ENCODE results near the gene ANKEF1. TPM values are rescaled to one million over a fixed set of nuclear protein-coding genes. Genes with fewer than 3 reads are reported as not detected.

Gene ANKEF1
- total and polyA plus RNA-seq, 10 of the 15 experiments (the other 5 are each of a cell fraction or from before 2014, with no cell fraction given): 0.04 to 3.0 (median 0.89) TPM

DNA sequence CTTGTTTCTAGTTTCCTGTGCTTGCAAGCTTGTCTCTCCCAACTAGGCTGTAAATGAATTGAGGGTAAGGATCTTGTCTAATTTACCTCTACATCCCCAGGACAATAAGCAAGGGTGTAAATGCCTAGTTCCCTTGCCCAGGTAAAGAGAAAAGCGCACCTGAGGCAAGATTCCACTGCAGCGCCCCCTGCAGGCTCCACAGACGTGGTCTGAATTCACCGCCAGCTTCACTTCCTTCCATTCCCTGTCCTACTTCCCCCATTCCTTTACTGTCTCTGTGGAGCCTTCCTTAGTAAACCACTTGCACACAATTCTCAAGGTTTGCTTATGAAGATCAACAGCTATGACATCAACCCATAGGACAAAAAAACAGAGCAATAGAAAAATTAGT, 42.3 kb downstream of the ANKEF1 start:
- H3K4me3 ChIP-seq: no peak overlapping the region
- ATAC-seq (no peak), DNase-seq (ENCODE audit: low read depth, low spot score) (no peak), FAIRE-seq (no peak)
- no peak overlapping the region for H3K27ac ChIP-seq (ENCODE audit: control insufficient read depth, insufficient read depth)
- BruUV-seq (replicated peaks): no TSS peak
- TF ChIP-seq, protein P1, sequence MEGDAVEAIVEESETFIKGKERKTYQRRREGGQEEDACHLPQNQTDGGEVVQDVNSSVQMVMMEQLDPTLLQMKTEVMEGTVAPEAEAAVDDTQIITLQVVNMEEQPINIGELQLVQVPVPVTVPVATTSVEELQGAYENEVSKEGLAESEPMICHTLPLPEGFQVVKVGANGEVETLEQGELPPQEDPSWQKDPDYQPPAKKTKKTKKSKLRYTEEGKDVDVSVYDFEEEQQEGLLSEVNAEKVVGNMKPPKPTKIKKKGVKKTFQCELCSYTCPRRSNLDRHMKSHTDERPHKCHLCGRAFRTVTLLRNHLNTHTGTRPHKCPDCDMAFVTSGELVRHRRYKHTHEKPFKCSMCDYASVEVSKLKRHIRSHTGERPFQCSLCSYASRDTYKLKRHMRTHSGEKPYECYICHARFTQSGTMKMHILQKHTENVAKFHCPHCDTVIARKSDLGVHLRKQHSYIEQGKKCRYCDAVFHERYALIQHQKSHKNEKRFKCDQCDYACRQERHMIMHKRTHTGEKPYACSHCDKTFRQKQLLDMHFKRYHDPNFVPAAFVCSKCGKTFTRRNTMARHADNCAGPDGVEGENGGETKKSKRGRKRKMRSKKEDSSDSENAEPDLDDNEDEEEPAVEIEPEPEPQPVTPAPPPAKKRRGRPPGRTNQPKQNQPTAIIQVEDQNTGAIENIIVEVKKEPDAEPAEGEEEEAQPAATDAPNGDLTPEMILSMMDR (IDR thresholded peaks at IDR 0.05 in 2 of 3, conservative IDR thresholded peaks at IDR 0.05 in 1 of 3; ENCODE audit: control insufficient read depth in 2 of 3, extremely low read depth in 1 of 3, insufficient read depth in 1 of 3, low read depth in 3 of 3, low read length in 3 of 3): peak; percentile 12 to 41 (median 24); a peak in 4 of 6 replicates
- no peak for TF ChIP-seq SMC3 (IDR thresholded peaks at IDR 0.05; ENCODE audit: borderline replicate concordance, low read length)
- WGBS (ENCODE audit: insufficient coverage, insufficient replicate concordance, low lambda C conversion rate, missing lambda C conversion rate): 23% methylated on average over 4 of the region's 4 CpGs
- H3K79me2 ChIP-seq (ENCODE audit: control insufficient read depth, insufficient read depth, low read length): no peaks in the 10 kb centered on the region
- H3K4me2 ChIP-seq (ENCODE audit: control insufficient read depth, insufficient read depth): no peak overlapping the region
- no peaks in the 10 kb centered on the region for H3K9me3 ChIP-seq (replicated peaks; ENCODE audit: control insufficient read depth, insufficient read depth, low read length)
- ChIA-PET SMC1A (ENCODE audit: uncharacterized antibody, unreplicated experiment) (interaction anchor here (0.7 to 1.4 kb wide), 3 partner anchors 13 to 14 kb away, joined by 3 to 4 read pairs (median 3); no protein-coding TSS in a partner anchor), RAD21 (ENCODE audit: unreplicated experiment) (no interaction called here), CTCF (interaction anchor here (0.9 to 3.2 kb wide), 9 partner anchors 8 to 669 kb away, joined by 3 to 17 read pairs (median 4); no protein-coding TSS in a partner anchor), POLR2A (no interaction called here)
- H2AFZ ChIP-seq (ENCODE audit: control insufficient read depth, low read depth, low read length): no peak overlapping the region
- H3K36me3 ChIP-seq (ENCODE audit: control insufficient read depth in 2 of 2, insufficient read depth in 2 of 2, low read length in 1 of 2): no peaks in the 10 kb centered on the region
- H3K27me3 ChIP-seq (replicated peaks in 1 of 2; ENCODE audit: control insufficient read depth in 2 of 2, insufficient read depth in 2 of 2, low read length in 1 of 2): no peaks in the 10 kb centered on the region; a peak in 1 of 4 replicates
- no peaks in the 10 kb centered on the region for H4K20me1 ChIP-seq (ENCODE audit: control insufficient read depth, insufficient read depth)
- intact Hi-C loops (cut with micrococcal nuclease; ENCODE audit: unreplicated experiment): loop anchor here (5.0 kb wide), 1 partner anchor 460 kb away; no protein-coding TSS in a partner anchor
- in situ Hi-C loops (cut with MboI): no loop called here
- no peak overlapping the region for H3K9ac ChIP-seq (ENCODE audit: control insufficient read depth, insufficient read depth, low read length)
- no peaks in the 10 kb centered on the region for H3K4me1 ChIP-seq (ENCODE audit: control insufficient read depth, insufficient read depth, low read length)

DNA sequence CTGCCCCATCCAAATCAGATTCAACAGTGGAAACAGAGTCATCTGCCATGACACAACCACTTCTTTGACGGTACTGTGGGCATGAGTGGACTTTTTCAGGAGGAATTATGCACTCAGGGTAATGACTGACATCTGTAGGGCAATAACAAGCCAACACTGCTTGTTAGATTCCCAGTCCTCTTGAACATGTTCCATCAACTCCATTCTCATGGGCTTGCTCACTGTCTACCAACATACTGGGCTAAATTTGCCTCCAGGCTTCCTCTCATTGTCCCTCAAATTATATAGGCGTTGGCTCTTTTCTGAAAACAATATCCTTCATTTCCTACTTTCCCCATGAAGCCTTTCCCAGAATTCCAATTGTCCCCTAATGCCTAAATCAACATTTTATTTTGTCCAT, 43.1 kb downstream of the ANKEF1 start:
- no peak overlapping the region for H3K4me3 ChIP-seq
- no peak for ATAC-seq
- no peaks in the 10 kb centered on the region for H4K20me1 ChIP-seq (ENCODE audit: control insufficient read depth, insufficient read depth)
- in situ Hi-C loops (cut with MboI) (no loop called here), intact Hi-C loops (cut with micrococcal nuclease; ENCODE audit: unreplicated experiment) (loop anchor here (5.0 kb wide), 1 partner anchor 461 kb away; no protein-coding TSS in a partner anchor)
- TF ChIP-seq, protein P2, sequence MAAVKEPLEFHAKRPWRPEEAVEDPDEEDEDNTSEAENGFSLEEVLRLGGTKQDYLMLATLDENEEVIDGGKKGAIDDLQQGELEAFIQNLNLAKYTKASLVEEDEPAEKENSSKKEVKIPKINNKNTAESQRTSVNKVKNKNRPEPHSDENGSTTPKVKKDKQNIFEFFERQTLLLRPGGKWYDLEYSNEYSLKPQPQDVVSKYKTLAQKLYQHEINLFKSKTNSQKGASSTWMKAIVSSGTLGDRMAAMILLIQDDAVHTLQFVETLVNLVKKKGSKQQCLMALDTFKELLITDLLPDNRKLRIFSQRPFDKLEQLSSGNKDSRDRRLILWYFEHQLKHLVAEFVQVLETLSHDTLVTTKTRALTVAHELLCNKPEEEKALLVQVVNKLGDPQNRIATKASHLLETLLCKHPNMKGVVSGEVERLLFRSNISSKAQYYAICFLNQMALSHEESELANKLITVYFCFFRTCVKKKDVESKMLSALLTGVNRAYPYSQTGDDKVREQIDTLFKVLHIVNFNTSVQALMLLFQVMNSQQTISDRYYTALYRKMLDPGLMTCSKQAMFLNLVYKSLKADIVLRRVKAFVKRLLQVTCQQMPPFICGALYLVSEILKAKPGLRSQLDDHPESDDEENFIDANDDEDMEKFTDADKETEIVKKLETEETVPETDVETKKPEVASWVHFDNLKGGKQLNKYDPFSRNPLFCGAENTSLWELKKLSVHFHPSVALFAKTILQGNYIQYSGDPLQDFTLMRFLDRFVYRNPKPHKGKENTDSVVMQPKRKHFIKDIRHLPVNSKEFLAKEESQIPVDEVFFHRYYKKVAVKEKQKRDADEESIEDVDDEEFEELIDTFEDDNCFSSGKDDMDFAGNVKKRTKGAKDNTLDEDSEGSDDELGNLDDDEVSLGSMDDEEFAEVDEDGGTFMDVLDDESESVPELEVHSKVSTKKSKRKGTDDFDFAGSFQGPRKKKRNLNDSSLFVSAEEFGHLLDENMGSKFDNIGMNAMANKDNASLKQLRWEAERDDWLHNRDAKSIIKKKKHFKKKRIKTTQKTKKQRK (IDR thresholded peaks at IDR 0.05; ENCODE audit: low read depth, low read length): no peak
- TF ChIP-seq NFYB (IDR thresholded peaks at IDR 0.05; ENCODE audit: insufficient read depth, low read depth, low read length) (no peak), TBL1XR1 (IDR thresholded peaks at IDR 0.05; ENCODE audit: low read depth, low read length) (no peak), POLR2AphosphoS2 (IDR thresholded peaks at IDR 0.05; ENCODE audit: low read depth, low read length) (no peak), RAD21 (IDR thresholded peaks at IDR 0.05; ENCODE audit: insufficient read depth, low read depth, low read length) (no peak)
- TF ChIP-seq, protein P1 (IDR thresholded peaks at IDR 0.05 in 2 of 3, conservative IDR thresholded peaks at IDR 0.05 in 1 of 3; ENCODE audit: control insufficient read depth in 2 of 3, extremely low read depth in 1 of 3, insufficient read depth in 1 of 3, low read depth in 3 of 3, low read length in 3 of 3): no peak
- 12% methylated on average over 2 of the region's 2 CpGs for WGBS (ENCODE audit: insufficient coverage, insufficient replicate concordance, low lambda C conversion rate, missing lambda C conversion rate)
- H3K9me3 ChIP-seq (replicated peaks; ENCODE audit: control insufficient read depth, insufficient read depth, low read length): no peaks in the 10 kb centered on the region
- H3K4me2 ChIP-seq (ENCODE audit: control insufficient read depth, insufficient read depth): no peak overlapping the region
- BruUV-seq (replicated peaks): no TSS peak
- H2AFZ ChIP-seq (ENCODE audit: control insufficient read depth, low read depth, low read length): no peak overlapping the region
- no peaks in the 10 kb centered on the region for H3K36me3 ChIP-seq (ENCODE audit: control insufficient read depth in 2 of 2, insufficient read depth in 2 of 2, low read length in 1 of 2)
- DNase-seq (ENCODE audit: low read depth, low spot score): no peak
- H3K27me3 ChIP-seq (replicated peaks in 1 of 2; ENCODE audit: control insufficient read depth in 2 of 2, insufficient read depth in 2 of 2, low read length in 1 of 2): no peaks in the 10 kb centered on the region; a peak in 1 of 4 replicates
- no peaks in the 10 kb centered on the region for H3K4me1 ChIP-seq (ENCODE audit: control insufficient read depth, insufficient read depth, low read length)
- no peaks in the 10 kb centered on the region for H3K79me2 ChIP-seq (ENCODE audit: control insufficient read depth, insufficient read depth, low read length)
- ChIA-PET RAD21 (ENCODE audit: unreplicated experiment) (no interaction called here), CTCF (interaction anchor here (0.8 to 3.2 kb wide), 4 partner anchors 8 to 461 kb away, joined by 3 to 17 read pairs (median 4); no protein-coding TSS in a partner anchor), SMC1A (ENCODE audit: uncharacterized antibody, unreplicated experiment) (interaction anchor here (0.7 to 1.1 kb wide), 2 partner anchors 8 to 13 kb away, joined by 3 to 4 read pairs; no protein-coding TSS in a partner anchor), POLR2A (no interaction called here)
- H3K27ac ChIP-seq (ENCODE audit: control insufficient read depth, insufficient read depth): no peak overlapping the region
- FAIRE-seq: no peak
- H3K9ac ChIP-seq (ENCODE audit: control insufficient read depth, insufficient read depth, low read length): no peak overlapping the region

Measured in GM12878 (cell line).